ENCODE results near the gene MRTFA. TPM values are rescaled to one million over a fixed set of nuclear protein-coding genes. Genes with fewer than 3 reads are reported as not detected.
A peak's percentile ranks its signal among the peaks of the same experiment; 100 is the strongest.

MRTFA gene
- polyA plus RNA-seq, 1 of the 3 experiments (the other 2 are of a cell fraction) = 5.8 TPM

DNA sequence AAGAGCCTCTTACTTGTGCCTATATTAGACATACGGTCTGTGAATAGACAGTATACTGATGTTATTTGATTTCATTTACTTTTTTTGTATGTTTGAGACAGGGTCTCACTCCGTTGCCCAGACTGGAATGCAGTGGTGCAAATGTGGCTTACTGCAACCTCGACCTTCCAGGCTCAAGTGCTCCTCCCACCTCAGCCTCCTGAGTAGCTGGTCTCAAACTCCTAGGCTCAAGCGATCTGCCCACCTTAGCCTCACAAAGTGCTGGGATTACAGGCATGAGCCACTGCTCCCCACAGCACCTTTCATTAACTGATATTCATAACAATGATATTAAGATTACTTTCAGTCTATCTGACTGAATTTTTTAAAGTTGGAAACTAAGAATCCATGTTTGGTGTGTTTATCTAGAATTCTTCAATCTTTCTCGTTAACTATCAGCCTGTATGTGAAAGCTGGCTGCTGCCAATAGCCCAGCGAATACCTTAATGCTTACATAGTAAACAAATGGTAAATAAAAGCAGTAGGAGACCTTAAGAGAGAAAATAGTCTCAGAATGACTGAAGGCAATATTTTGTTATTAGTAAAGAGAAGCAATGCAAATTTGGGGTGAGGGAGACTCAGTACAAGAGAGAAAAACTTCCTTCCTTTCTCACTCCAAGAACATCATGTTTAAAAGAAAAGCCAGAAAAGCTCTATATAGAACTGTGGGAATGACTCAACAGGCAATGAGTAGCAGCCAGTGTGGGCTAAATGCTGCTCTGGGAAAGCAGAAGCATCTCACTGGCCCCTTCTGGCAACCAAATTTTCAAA, 101.9 kb downstream of the MRTFA start:
- peak overlapping the region; percentile 56; the same call in 1 of the 2 replicates for H3K9ac ChIP-seq
- H3K4me1 ChIP-seq (ENCODE audit: control insufficient read depth in 1 of 2, insufficient read depth in 2 of 2, low read depth in 1 of 2, low read length in 1 of 2) = peaks cover 9 to 14% of the 10 kb centered on the region in 2 experiments; a peak in 3 of 4 replicates
- CTCF ChIA-PET = interaction anchor here (1.1 to 3.7 kb wide), 3 partner anchors 10 to 111 kb away, joined by 3 to 12 read pairs (median 3); no protein-coding TSS in a partner anchor

GRCh38 chr22:40533712-40534378, 102.7 kb downstream of the MRTFA start:
- CTCF ChIA-PET = interaction anchor here (1.1 to 3.7 kb wide), 3 partner anchors 9 to 112 kb away, joined by 3 to 12 read pairs (median 3); no protein-coding TSS in a partner anchor
- H3K4me3 ChIP-seq (ENCODE audit: low read depth in 2 of 2, low read length in 1 of 2) = peak overlapping the region; percentile 35 to 51; a peak in 2 of 4 replicates
- H3K9me3 ChIP-seq = no peaks in the 10 kb centered on the region
- 6% methylated on average over 4 of the region's 4 CpGs for WGBS (ENCODE audit: low lambda C conversion rate)
- H3K4me2 ChIP-seq = peak overlapping the region; percentile 55
- H3K4me1 ChIP-seq (ENCODE audit: control insufficient read depth in 1 of 2, insufficient read depth in 2 of 2, low read depth in 1 of 2, low read length in 1 of 2) = peaks cover 9 to 14% of the 10 kb centered on the region in 2 experiments; a peak in 3 of 4 replicates
- TF ChIP-seq FOXM1 (IDR thresholded peaks at IDR 0.05; ENCODE audit: low read depth) = no peak
- peak; percentile 18; the same call in 1 of the 2 replicates for TF ChIP-seq TCF12 (IDR thresholded peaks at IDR 0.05)
- no peak for TF ChIP-seq NFIC (IDR thresholded peaks at IDR 0.05; ENCODE audit: borderline replicate concordance)
- TF ChIP-seq JUND (IDR thresholded peaks at IDR 0.05) = 0 out of 2 replicates have a peak, but pooled peaks have one; percentile 9
- TF ChIP-seq, protein P1, sequence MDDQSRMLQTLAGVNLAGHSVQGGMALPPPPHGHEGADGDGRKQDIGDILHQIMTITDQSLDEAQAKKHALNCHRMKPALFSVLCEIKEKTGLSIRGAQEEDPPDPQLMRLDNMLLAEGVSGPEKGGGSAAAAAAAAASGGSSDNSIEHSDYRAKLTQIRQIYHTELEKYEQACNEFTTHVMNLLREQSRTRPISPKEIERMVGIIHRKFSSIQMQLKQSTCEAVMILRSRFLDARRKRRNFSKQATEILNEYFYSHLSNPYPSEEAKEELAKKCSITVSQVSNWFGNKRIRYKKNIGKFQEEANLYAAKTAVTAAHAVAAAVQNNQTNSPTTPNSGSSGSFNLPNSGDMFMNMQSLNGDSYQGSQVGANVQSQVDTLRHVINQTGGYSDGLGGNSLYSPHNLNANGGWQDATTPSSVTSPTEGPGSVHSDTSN (IDR thresholded peaks at IDR 0.05) = peak; percentile 76
- TF ChIP-seq, protein P2, sequence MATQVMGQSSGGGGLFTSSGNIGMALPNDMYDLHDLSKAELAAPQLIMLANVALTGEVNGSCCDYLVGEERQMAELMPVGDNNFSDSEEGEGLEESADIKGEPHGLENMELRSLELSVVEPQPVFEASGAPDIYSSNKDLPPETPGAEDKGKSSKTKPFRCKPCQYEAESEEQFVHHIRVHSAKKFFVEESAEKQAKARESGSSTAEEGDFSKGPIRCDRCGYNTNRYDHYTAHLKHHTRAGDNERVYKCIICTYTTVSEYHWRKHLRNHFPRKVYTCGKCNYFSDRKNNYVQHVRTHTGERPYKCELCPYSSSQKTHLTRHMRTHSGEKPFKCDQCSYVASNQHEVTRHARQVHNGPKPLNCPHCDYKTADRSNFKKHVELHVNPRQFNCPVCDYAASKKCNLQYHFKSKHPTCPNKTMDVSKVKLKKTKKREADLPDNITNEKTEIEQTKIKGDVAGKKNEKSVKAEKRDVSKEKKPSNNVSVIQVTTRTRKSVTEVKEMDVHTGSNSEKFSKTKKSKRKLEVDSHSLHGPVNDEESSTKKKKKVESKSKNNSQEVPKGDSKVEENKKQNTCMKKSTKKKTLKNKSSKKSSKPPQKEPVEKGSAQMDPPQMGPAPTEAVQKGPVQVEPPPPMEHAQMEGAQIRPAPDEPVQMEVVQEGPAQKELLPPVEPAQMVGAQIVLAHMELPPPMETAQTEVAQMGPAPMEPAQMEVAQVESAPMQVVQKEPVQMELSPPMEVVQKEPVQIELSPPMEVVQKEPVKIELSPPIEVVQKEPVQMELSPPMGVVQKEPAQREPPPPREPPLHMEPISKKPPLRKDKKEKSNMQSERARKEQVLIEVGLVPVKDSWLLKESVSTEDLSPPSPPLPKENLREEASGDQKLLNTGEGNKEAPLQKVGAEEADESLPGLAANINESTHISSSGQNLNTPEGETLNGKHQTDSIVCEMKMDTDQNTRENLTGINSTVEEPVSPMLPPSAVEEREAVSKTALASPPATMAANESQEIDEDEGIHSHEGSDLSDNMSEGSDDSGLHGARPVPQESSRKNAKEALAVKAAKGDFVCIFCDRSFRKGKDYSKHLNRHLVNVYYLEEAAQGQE (IDR thresholded peaks at IDR 0.05; ENCODE audit: low read depth, low read length) = no peak
- TF ChIP-seq RFX5 (IDR thresholded peaks at IDR 0.05; ENCODE audit: low read length) = no peak
- no peak for TF ChIP-seq TEAD4 (IDR thresholded peaks at IDR 0.05; ENCODE audit: borderline replicate concordance, insufficient read depth)
- no peak for TF ChIP-seq CHD2 (IDR thresholded peaks at IDR 0.05; ENCODE audit: low read length, partially characterized antibody)
- no peak for TF ChIP-seq SMC3 (IDR thresholded peaks at IDR 0.05; ENCODE audit: low read depth, low read length)
- H3K9me2 ChIP-seq = no peaks in the 10 kb centered on the region
- POLR2A ChIA-PET = no interaction called here
- H3F3A ChIP-seq (replicated peaks; ENCODE audit: insufficient read depth) = peaks cover 12% of the 10 kb centered on the region
- H3K9ac ChIP-seq = peak overlapping the region; percentile 56; the same call in 1 of the 2 replicates
- H3K27ac ChIP-seq (ENCODE audit: low read depth in 2 of 2, low read length in 1 of 2) = peak overlapping the region; percentile 55 to 97; a peak in 3 of 4 replicates
- no peak for DNase-seq
- H3K79me2 ChIP-seq (ENCODE audit: insufficient read depth) = peaks cover 49% of the 10 kb centered on the region
- no peaks in the 10 kb centered on the region for H4K20me1 ChIP-seq (ENCODE audit: insufficient read depth)
- no peaks in the 10 kb centered on the region for H3K36me3 ChIP-seq (replicated peaks in 1 of 2; ENCODE audit: control insufficient read depth in 1 of 2, insufficient read depth in 2 of 2, low read length in 1 of 2)
- H2AFZ ChIP-seq (ENCODE audit: low read depth) = no peak overlapping the region
- H3K27me3 ChIP-seq (ENCODE audit: insufficient read depth) = no peaks in the 10 kb centered on the region

More for the DNA sequence above, 101.9 kb downstream of the MRTFA start:
- H3K4me3 ChIP-seq (ENCODE audit: low read depth in 2 of 2, low read length in 1 of 2) = peak overlapping the region in 1 of 2 experiments; percentile 26; a peak in 1 of 4 replicates
- H3K4me2 ChIP-seq = peak overlapping the region; percentile 55
- WGBS (ENCODE audit: low lambda C conversion rate) = 26% methylated on average over 6 of the region's 6 CpGs
- H3K36me3 ChIP-seq (replicated peaks in 1 of 2; ENCODE audit: control insufficient read depth in 1 of 2, insufficient read depth in 2 of 2, low read length in 1 of 2) = no peaks in the 10 kb centered on the region
- no peaks in the 10 kb centered on the region for H3K9me2 ChIP-seq
- peaks cover 42% of the 10 kb centered on the region for H3K79me2 ChIP-seq (ENCODE audit: insufficient read depth)
- H3K9me3 ChIP-seq = no peaks in the 10 kb centered on the region
- TF ChIP-seq TAF1 (IDR thresholded peaks at IDR 0.05; ENCODE audit: borderline replicate concordance, low read depth, low read length) = no peak
- 0 out of 2 replicates have a peak, but pooled peaks have one; percentile 25 for TF ChIP-seq FOSL2 (IDR thresholded peaks at IDR 0.05; ENCODE audit: borderline replicate concordance, low read depth)
- TF ChIP-seq NFIC (IDR thresholded peaks at IDR 0.05; ENCODE audit: borderline replicate concordance) = no peak
- TF ChIP-seq RFX5 (IDR thresholded peaks at IDR 0.05; ENCODE audit: low read length) = no peak
- no peak for TF ChIP-seq FOXM1 (IDR thresholded peaks at IDR 0.05; ENCODE audit: low read depth)
- no peak for TF ChIP-seq CHD2 (IDR thresholded peaks at IDR 0.05; ENCODE audit: low read length, partially characterized antibody)
- TF ChIP-seq JUND (IDR thresholded peaks at IDR 0.05) = no peak
- no peak for TF ChIP-seq YY1 (IDR thresholded peaks at IDR 0.05; ENCODE audit: low read depth)
- no peak for TF ChIP-seq MEF2A (IDR thresholded peaks at IDR 0.05; ENCODE audit: borderline replicate concordance, low read depth)
- POLR2A ChIA-PET = no interaction called here
- no peaks in the 10 kb centered on the region for H3K27me3 ChIP-seq (ENCODE audit: insufficient read depth)
- no peak overlapping the region for H2AFZ ChIP-seq (ENCODE audit: low read depth)
- H3K27ac ChIP-seq (ENCODE audit: low read depth in 2 of 2, low read length in 1 of 2) = peak overlapping the region; percentile 61 to 97; a peak in 3 of 4 replicates
- H4K20me1 ChIP-seq (ENCODE audit: insufficient read depth) = no peaks in the 10 kb centered on the region
- peaks cover 12% of the 10 kb centered on the region for H3F3A ChIP-seq (replicated peaks; ENCODE audit: insufficient read depth)
- DNase-seq = no peak

Data from SK-N-SH (cell line).